Fibroblast of lung (primary cell): ENCODE results near the gene STXBP4. TPM values are rescaled to one million over a fixed set of nuclear protein-coding genes. Genes with fewer than 3 reads are reported as not detected.

ENCODE experiments used
- DNase-seq, 2 donors: peaks; one replicate each; pipeline versions ENCODE4 v3.0.0 to v3.0.0-alpha.2; 2010; ENCODE audit warnings: low read depth in 2 of 2
- H2AFZ ChIP-seq: 2 replicates; pipeline ENCODE4 v1.5.1; 2012; ENCODE audit warnings: low read length, control low read depth, inconsistent platforms
- H3K27ac ChIP-seq: 2 replicates; pipeline ENCODE4 v1.5.1; 2011; ENCODE audit warnings: low read length, control low read depth; ENCODE audit not compliant: insufficient read depth
- H3K27me3 ChIP-seq: 2 replicates; pipeline ENCODE4 v1.5.1; 2011; ENCODE audit warnings: mild to moderate bottlenecking, low read length; ENCODE audit not compliant: control insufficient read depth, insufficient read depth
- H3K36me3 ChIP-seq: 2 replicates; pipeline ENCODE4 v1.5.1; 2011; ENCODE audit warnings: low read length; ENCODE audit not compliant: control insufficient read depth, insufficient read depth
- H3K4me1 ChIP-seq: 2 replicates; pipeline ENCODE4 v1.5.1; 2011; ENCODE audit warnings: low read length; ENCODE audit not compliant: control insufficient read depth, insufficient read depth; ENCODE audit errors: extremely low read depth
- H3K4me2 ChIP-seq: 2 replicates; pipeline ENCODE4 v1.5.1; 2011; ENCODE audit warnings: low read length, control low read depth; ENCODE audit not compliant: insufficient read depth; ENCODE audit errors: extremely low read depth
- H3K4me3 ChIP-seq, 4 experiments: fragments of 200-600 bp in 1 of 4; sonication (generic) in 1 of 4; replicated peaks in 1 of 4; 2 replicates each; pipeline ENCODE4 v1.5.1; 2011 to 2016; ENCODE audit warnings: low read length in 4 of 4, low read depth in 3 of 4, mild to moderate bottlenecking in 3 of 4, control low read depth in 2 of 4, inconsistent platforms in 1 of 4, mixed read lengths in 1 of 4; ENCODE audit not compliant: insufficient read depth in 1 of 4; ENCODE audit errors: control extremely low read depth in 1 of 4
- H3K79me2 ChIP-seq: 2 replicates; pipeline ENCODE4 v1.5.1; 2012; ENCODE audit warnings: mild to moderate bottlenecking, low read length, inconsistent platforms; ENCODE audit not compliant: control insufficient read depth, insufficient read depth
- H3K9ac ChIP-seq: 2 replicates; pipeline ENCODE4 v1.5.1; 2011; ENCODE audit warnings: mild to moderate bottlenecking, low read length, control low read depth; ENCODE audit not compliant: insufficient read depth
- H3K9me3 ChIP-seq: 2 replicates; pipeline ENCODE4 v1.5.1; 2012; ENCODE audit warnings: low read depth, low read length; ENCODE audit not compliant: control insufficient read depth, insufficient read depth
- H4K20me1 ChIP-seq: 2 replicates; pipeline ENCODE4 v1.5.1; 2011; ENCODE audit warnings: low read length; ENCODE audit not compliant: control insufficient read depth, insufficient read depth; ENCODE audit errors: extremely low read depth
- EZH2 ChIP-seq: IDR thresholded peaks from 2 replicates; pipeline ENCODE4 v1.5.1; 2012; ENCODE audit warnings: low read length, control low read depth, mild to moderate bottlenecking; ENCODE audit errors: missing control alignments
- polyA plus RNA-seq, 2 donors: library from polyadenylated mRNA; depleted of rRNA in 1 of 2; stranded (reverse) in 1 of 2; unstranded in 1 of 2; fragments of >200 nt; gene quantifications; 2 replicates each; pipeline ENCODE4 v1.2.1, GENCODE V29; 2011 to 2012; ENCODE audit warnings: missing spikeins in 1 of 2
- total RNA-seq: library from RNA; depleted of rRNA; stranded (reverse); fragments of >200 nt; gene quantifications from 2 replicates; pipeline ENCODE4 v1.2.1, GENCODE V29; 2014
- TF ChIP-seq, protein P1 (sequence below), 2 donors: IDR thresholded peaks in 1 of 2; conservative IDR thresholded peaks in 1 of 2; 1 replicate in 1 of 2; 2 replicates in 1 of 2; pipeline ENCODE4 v1.5.1; 2011 to 2012; ENCODE audit warnings: low read length in 2 of 2, control low read depth in 1 of 2, inconsistent platforms in 1 of 2, low read depth in 1 of 2, mild to moderate bottlenecking in 1 of 2

Gene STXBP4
- total and polyA plus RNA-seq, 2 donors (not counting 1 experiment from before 2014, with no cell fraction given), result 5.6 to 9.8 TPM

DNA sequence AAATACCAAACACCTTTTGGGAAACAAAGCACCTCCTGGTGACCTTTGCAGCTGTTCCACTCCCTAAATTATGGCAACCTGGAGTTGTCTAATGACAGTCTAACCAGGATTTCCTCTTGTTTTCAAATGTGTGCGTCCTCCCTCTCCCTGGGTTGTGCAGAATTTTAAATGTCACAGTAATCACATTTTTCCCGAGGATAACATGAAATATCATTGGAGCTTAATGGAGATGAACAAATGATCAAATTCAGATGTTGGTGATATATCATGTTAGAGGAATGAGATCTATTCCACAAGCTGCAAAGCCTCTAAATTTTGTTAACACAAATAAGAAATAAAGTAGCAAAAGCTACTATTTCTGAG, 209.3 kb downstream of the STXBP4 start:
- no peaks in the 10 kb centered on the region for H3K4me1 ChIP-seq
- H2AFZ ChIP-seq, result no peak overlapping the region
- no peak overlapping the region for H3K4me3 ChIP-seq
- DNase-seq, result no peak
- H3K27ac ChIP-seq, result no peak overlapping the region
- no peak overlapping the region for H3K4me2 ChIP-seq
- H3K79me2 ChIP-seq, result no peaks in the 10 kb centered on the region
- H3K36me3 ChIP-seq, result no peaks in the 10 kb centered on the region
- H4K20me1 ChIP-seq, result no peaks in the 10 kb centered on the region
- H3K9me3 ChIP-seq, result no peaks in the 10 kb centered on the region
- no peaks in the 10 kb centered on the region for H3K27me3 ChIP-seq
- no peak for TF ChIP-seq EZH2
- TF ChIP-seq, protein P1, sequence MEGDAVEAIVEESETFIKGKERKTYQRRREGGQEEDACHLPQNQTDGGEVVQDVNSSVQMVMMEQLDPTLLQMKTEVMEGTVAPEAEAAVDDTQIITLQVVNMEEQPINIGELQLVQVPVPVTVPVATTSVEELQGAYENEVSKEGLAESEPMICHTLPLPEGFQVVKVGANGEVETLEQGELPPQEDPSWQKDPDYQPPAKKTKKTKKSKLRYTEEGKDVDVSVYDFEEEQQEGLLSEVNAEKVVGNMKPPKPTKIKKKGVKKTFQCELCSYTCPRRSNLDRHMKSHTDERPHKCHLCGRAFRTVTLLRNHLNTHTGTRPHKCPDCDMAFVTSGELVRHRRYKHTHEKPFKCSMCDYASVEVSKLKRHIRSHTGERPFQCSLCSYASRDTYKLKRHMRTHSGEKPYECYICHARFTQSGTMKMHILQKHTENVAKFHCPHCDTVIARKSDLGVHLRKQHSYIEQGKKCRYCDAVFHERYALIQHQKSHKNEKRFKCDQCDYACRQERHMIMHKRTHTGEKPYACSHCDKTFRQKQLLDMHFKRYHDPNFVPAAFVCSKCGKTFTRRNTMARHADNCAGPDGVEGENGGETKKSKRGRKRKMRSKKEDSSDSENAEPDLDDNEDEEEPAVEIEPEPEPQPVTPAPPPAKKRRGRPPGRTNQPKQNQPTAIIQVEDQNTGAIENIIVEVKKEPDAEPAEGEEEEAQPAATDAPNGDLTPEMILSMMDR (conservative IDR thresholded peaks at IDR 0.05 in 1 of 2, IDR thresholded peaks at IDR 0.05 in 1 of 2; ENCODE audit: low read depth in 1 of 2, low read length in 2 of 2), result no peak
- H3K9ac ChIP-seq, result no peak overlapping the region

DNA sequence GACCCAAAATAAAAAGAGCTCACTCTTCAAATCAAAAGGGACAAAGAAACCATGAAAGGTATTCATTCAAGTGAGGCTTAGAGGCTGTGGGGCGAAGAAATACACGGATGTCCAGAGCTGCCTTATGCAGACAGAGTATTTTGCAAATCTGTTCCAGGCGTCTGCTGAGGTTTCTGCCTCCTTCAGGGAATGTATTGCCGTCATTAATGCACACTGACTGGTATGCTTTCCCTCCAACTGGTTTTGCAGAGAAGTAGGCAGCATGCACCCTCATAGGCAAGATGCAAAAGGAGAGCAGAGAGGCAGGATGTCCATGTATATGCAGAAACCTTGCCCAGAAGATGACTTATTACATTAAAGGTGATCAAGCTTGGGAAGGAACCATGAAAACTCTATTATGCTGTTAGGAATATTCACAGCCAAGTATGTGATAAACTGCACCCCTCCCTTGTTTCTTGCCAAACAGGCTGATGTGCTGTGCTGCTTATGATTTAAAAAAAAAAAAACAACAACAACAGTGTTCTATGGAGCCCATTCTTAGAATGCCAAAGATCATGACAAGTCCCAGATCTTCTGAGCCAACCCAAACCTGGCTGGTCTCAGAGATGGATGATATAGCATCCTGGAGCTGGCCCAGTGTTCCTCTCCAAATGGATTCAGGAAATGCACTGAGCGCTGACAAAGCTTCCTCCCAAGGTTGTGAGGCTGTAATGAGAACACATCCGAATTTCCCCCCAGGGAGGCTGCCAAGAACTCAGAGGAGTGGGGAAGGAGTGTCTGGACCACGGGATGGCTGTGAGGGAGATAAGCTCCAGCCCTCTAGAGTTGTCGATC, 218.6 kb downstream of the STXBP4 start:
- H3K4me2 ChIP-seq, result no peak overlapping the region
- H3K4me1 ChIP-seq, result no peaks in the 10 kb centered on the region
- H3K36me3 ChIP-seq, result no peaks in the 10 kb centered on the region
- TF ChIP-seq, protein P1 (conservative IDR thresholded peaks at IDR 0.05 in 1 of 2, IDR thresholded peaks at IDR 0.05 in 1 of 2; ENCODE audit: low read depth in 1 of 2, low read length in 2 of 2), result no peak
- no peak for TF ChIP-seq EZH2
- DNase-seq, result no peak
- no peaks in the 10 kb centered on the region for H3K27me3 ChIP-seq
- no peak overlapping the region for H3K27ac ChIP-seq
- H3K9me3 ChIP-seq, result no peaks in the 10 kb centered on the region
- H2AFZ ChIP-seq, result no peak overlapping the region
- no peak overlapping the region for H3K4me3 ChIP-seq
- H3K79me2 ChIP-seq, result no peaks in the 10 kb centered on the region
- H4K20me1 ChIP-seq, result no peaks in the 10 kb centered on the region
- no peak overlapping the region for H3K9ac ChIP-seq

DNA sequence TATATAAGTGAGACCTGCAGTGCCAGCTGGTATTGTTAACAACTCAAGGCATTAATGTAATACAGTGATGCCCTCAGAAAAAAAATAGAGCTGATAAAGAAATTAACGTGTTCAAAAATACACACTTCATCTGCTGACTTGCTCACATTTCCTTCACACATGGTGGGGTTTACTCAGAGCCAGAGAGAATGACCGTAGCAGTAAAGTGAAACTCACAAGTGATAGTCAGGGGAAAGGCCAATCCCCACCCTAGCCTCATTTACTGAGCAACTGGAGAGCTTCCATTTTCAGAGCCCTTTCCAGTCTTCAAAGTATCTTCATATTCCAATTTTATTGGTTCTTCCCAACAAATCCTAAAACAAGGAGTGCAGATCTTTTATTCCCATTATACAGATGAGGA, 222.2 kb downstream of the STXBP4 start:
- no peaks in the 10 kb centered on the region for H3K9me3 ChIP-seq
- H3K27me3 ChIP-seq, result no peaks in the 10 kb centered on the region
- H3K4me2 ChIP-seq, result no peak overlapping the region
- no peak overlapping the region for H3K4me3 ChIP-seq
- no peaks in the 10 kb centered on the region for H3K36me3 ChIP-seq
- no peaks in the 10 kb centered on the region for H3K4me1 ChIP-seq
- no peaks in the 10 kb centered on the region for H3K79me2 ChIP-seq
- TF ChIP-seq, protein P1 (conservative IDR thresholded peaks at IDR 0.05 in 1 of 2, IDR thresholded peaks at IDR 0.05 in 1 of 2; ENCODE audit: low read depth in 1 of 2, low read length in 2 of 2), result no peak
- TF ChIP-seq EZH2, result no peak
- no peak overlapping the region for H3K27ac ChIP-seq
- H2AFZ ChIP-seq, result no peak overlapping the region
- H4K20me1 ChIP-seq, result no peaks in the 10 kb centered on the region
- no peak overlapping the region for H3K9ac ChIP-seq
- DNase-seq, result no peak
